IMR-90 (cell line): Measurements from ENCODE around the gene SERPINH1. TPM values are rescaled to one million over a fixed set of nuclear protein-coding genes. Genes with fewer than 3 reads are reported as not detected.

Source experiments
- ATAC-seq: fragments of 200-7000 bp; cut with Tn5 transposase; 2 replicates; pipeline ENCODE4 v1.9.1; 2020; ENCODE audit warnings: low read depth, mild to moderate bottlenecking, moderate library complexity
- BruUV-seq: library from RNA; stranded (reverse); fragments of 400-500 nt; replicated peaks from 2 replicates; lab custom pipeline; 2021; lab: Mats Ljungman, UMichigan
- CTCF ChIA-PET: fragments of 300-600 bp; formaldehyde crosslinking; extraction: SDS; loops from one replicate; lab custom pipeline; 2021; ENCODE audit warnings: antibody characterized with exemption; lab: Yijun Ruan, JAX
- POLR2A ChIA-PET: fragments of 300-600 bp; sonication (Branson Sonifier 250); formaldehyde crosslinking; loops from one replicate; lab custom pipeline; 2022; ENCODE audit warnings: antibody characterized with exemption; ENCODE audit not compliant: unreplicated experiment; lab: Charles Lee
- DNase-seq: peaks from one replicate; pipeline ENCODE4 v3.0.0; 2013
- H2AFZ ChIP-seq: replicated peaks from 2 replicates; pipeline ENCODE3; 2013; ENCODE audit warnings: low read length, mild to moderate bottlenecking; ENCODE audit not compliant: poor library complexity
- H2AK5ac ChIP-seq: 2 replicates; pipeline ENCODE4 v1.6.1; 2013; ENCODE audit warnings: low read depth, low read length, inconsistent platforms
- H2AK9ac ChIP-seq: replicated peaks from 2 replicates; pipeline ENCODE3; 2013; ENCODE audit warnings: mild to moderate bottlenecking, low read depth, low read length, moderate library complexity; ENCODE audit not compliant: poor library complexity
- H2BK120ac ChIP-seq: 2 replicates; pipeline ENCODE4 v1.6.1; 2013; ENCODE audit warnings: low read depth, low read length, inconsistent platforms
- H2BK15ac ChIP-seq: 3 replicates; pipeline ENCODE4 v1.6.1; 2013; ENCODE audit warnings: low read depth, low read length, inconsistent platforms
- H2BK20ac ChIP-seq: 2 replicates; pipeline ENCODE4 v1.6.1; 2013; ENCODE audit warnings: low read depth, mild to moderate bottlenecking, inconsistent platforms, low read length, moderate library complexity
- H2BK5ac ChIP-seq: 2 replicates; pipeline ENCODE4 v1.6.1; 2013; ENCODE audit warnings: mild to moderate bottlenecking, low read depth, low read length, inconsistent platforms; ENCODE audit not compliant: poor library complexity, severe bottlenecking
- H3K14ac ChIP-seq: replicated peaks from 2 replicates; pipeline ENCODE4 v1.6.1; 2013; ENCODE audit warnings: low read depth, low read length, inconsistent platforms
- H3K18ac ChIP-seq: 2 replicates; pipeline ENCODE4 v1.6.1; 2013; ENCODE audit warnings: low read depth, low read length, control low read depth
- H3K23ac ChIP-seq: 2 replicates; pipeline ENCODE4 v1.6.1; 2013; ENCODE audit warnings: low read depth, low read length, inconsistent platforms
- H3K27ac ChIP-seq: 2 replicates; pipeline ENCODE4 v1.5.1; 2013; ENCODE audit warnings: mild to moderate bottlenecking, control low read depth, low read length; ENCODE audit not compliant: insufficient read depth
- H3K27me3 ChIP-seq: 2 replicates; pipeline ENCODE4 v1.6.1; 2013; ENCODE audit warnings: low read length; ENCODE audit not compliant: control insufficient read depth, insufficient read depth
- H3K36me3 ChIP-seq: 2 replicates; pipeline ENCODE4 v1.6.1; 2013; ENCODE audit warnings: low read length, mixed read lengths; ENCODE audit not compliant: control insufficient read depth, insufficient read depth
- H3K4ac ChIP-seq: 2 replicates; pipeline ENCODE4 v1.6.1; 2013; ENCODE audit warnings: low read depth, low read length, inconsistent platforms
- H3K4me1 ChIP-seq: 2 replicates; pipeline ENCODE4 v1.6.1; 2013; ENCODE audit warnings: low read length, mixed read lengths; ENCODE audit not compliant: control insufficient read depth, insufficient read depth
- H3K4me2 ChIP-seq: 2 replicates; pipeline ENCODE4 v1.6.1; 2013; ENCODE audit warnings: low read depth, mild to moderate bottlenecking, control low read depth, low read length, moderate library complexity
- H3K4me3 ChIP-seq: 2 replicates; pipeline ENCODE4 v1.5.1; 2013; ENCODE audit warnings: low read depth, mild to moderate bottlenecking, control low read depth, low read length, moderate library complexity; ENCODE audit not compliant: insufficient read depth
- H3K56ac ChIP-seq: 2 replicates; pipeline ENCODE4 v1.6.1; 2013; ENCODE audit warnings: low read length, inconsistent platforms; ENCODE audit not compliant: insufficient read depth; ENCODE audit errors: extremely low read depth
- H3K79me1 ChIP-seq, 2 experiments: 2 replicates each; pipeline ENCODE4 v1.6.1; 2013; ENCODE audit warnings: low read length in 2 of 2, inconsistent platforms in 1 of 2, low read depth in 1 of 2
- H3K9ac ChIP-seq: 2 replicates; pipeline ENCODE4 v1.6.1; 2013; ENCODE audit warnings: low read depth, low read length, control low read depth
- H3K9me1 ChIP-seq: 2 replicates; pipeline ENCODE4 v1.6.1; 2013; ENCODE audit warnings: low read length, inconsistent platforms; ENCODE audit not compliant: insufficient read depth
- H3K9me3 ChIP-seq: 2 replicates; pipeline ENCODE4 v1.6.1; 2013; ENCODE audit warnings: low read length; ENCODE audit not compliant: control insufficient read depth, insufficient read depth
- H4K20me1 ChIP-seq: 2 replicates; pipeline ENCODE4 v1.6.1; 2013; ENCODE audit warnings: low read length, inconsistent platforms; ENCODE audit not compliant: insufficient read depth
- H4K5ac ChIP-seq: 2 replicates; pipeline ENCODE4 v1.6.1; 2013; ENCODE audit warnings: mild to moderate bottlenecking, low read depth, low read length, control low read depth
- H4K8ac ChIP-seq, 2 experiments: 2 replicates each; pipeline ENCODE4 v1.6.1; 2013; ENCODE audit warnings: low read depth in 2 of 2, low read length in 2 of 2, control low read depth in 1 of 2, inconsistent platforms in 1 of 2
- H4K91ac ChIP-seq: 2 replicates; pipeline ENCODE4 v1.6.1; 2013; ENCODE audit warnings: low read depth, low read length, inconsistent platforms; ENCODE audit not compliant: insufficient read depth
- CEBPB ChIP-seq: IDR thresholded peaks from 2 replicates; pipeline ENCODE4 v1.6.1; 2012; ENCODE audit warnings: low read depth, low read length, improper control_type of control experiment
- FOS ChIP-seq: fragments of 150-350 bp; IDR thresholded peaks from 2 replicates; pipeline ENCODE4 v1.6.1; 2016; ENCODE audit warnings: low read depth, low read length
- NFE2L2 ChIP-seq: fragments of 150-350 bp; IDR thresholded peaks from 2 replicates; pipeline ENCODE4 v1.6.1; 2016; ENCODE audit warnings: low read depth, mild to moderate bottlenecking, low read length
- RFX5 ChIP-seq: IDR thresholded peaks from 2 replicates; pipeline ENCODE4 v1.8.0; 2012; ENCODE audit warnings: low read depth, mild to moderate bottlenecking, low read length, moderate library complexity
- WGBS, 2 experiments: methylation state at CpG; one replicate each; pipeline versions ENCODE4 v1.1.5 to v1.1.7; 2013; ENCODE audit warnings: missing lambda C conversion rate in 2 of 2; ENCODE audit not compliant: insufficient read length in 1 of 2; ENCODE audit errors: extremely low coverage in 2 of 2; 5-methylcytosine and 5-hydroxymethylcytosine counted together
- dilution Hi-C: fragments of 300-500 bp; cut with HindIII; formaldehyde crosslinking; loops from one replicate; pipeline ENCODE4 v1.14.3; 2018; ENCODE audit warnings: low sequenced_read_pairs; ENCODE audit not compliant: unreplicated experiment
- in situ Hi-C: fragments of 300-500 bp; cut with MboI; formaldehyde crosslinking; loops from 3 replicates; pipeline ENCODE4 v1.14.3; 2019; ENCODE audit warnings: low sequenced_read_pairs, inconsistent platforms, mixed read lengths
- intact Hi-C: fragments of 100-400 bp; cut with micrococcal nuclease; formaldehyde crosslinking; loops from 2 replicates; pipeline ENCODE4 v1.10.0; 2022
- polyA plus RNA-seq, 3 experiments: library from polyadenylated mRNA; depleted of rRNA; stranded (reverse); fragments of >200 nt; gene quantifications; 2 replicates each; pipeline ENCODE4 v1.2.3, GENCODE V29; 2012; ENCODE audit warnings: low replicate concordance in 1 of 3
- total RNA-seq: library from RNA; depleted of rRNA; stranded (reverse); fragments of >200 nt; gene quantifications from 2 replicates; pipeline ENCODE4 v1.2.3, GENCODE V29; 2012
- TF ChIP-seq, protein P1 (sequence below): fragments of 150-350 bp; IDR thresholded peaks from 2 replicates; pipeline ENCODE4 v1.6.1; 2017; ENCODE audit warnings: mild to moderate bottlenecking, antibody characterized with exemption, low read length, low read depth

SERPINH1 gene
- total and polyA plus RNA-seq, 2 of the 4 experiments (the other 2 are of a cell fraction), result 841 to 1,857 TPM

DNA sequence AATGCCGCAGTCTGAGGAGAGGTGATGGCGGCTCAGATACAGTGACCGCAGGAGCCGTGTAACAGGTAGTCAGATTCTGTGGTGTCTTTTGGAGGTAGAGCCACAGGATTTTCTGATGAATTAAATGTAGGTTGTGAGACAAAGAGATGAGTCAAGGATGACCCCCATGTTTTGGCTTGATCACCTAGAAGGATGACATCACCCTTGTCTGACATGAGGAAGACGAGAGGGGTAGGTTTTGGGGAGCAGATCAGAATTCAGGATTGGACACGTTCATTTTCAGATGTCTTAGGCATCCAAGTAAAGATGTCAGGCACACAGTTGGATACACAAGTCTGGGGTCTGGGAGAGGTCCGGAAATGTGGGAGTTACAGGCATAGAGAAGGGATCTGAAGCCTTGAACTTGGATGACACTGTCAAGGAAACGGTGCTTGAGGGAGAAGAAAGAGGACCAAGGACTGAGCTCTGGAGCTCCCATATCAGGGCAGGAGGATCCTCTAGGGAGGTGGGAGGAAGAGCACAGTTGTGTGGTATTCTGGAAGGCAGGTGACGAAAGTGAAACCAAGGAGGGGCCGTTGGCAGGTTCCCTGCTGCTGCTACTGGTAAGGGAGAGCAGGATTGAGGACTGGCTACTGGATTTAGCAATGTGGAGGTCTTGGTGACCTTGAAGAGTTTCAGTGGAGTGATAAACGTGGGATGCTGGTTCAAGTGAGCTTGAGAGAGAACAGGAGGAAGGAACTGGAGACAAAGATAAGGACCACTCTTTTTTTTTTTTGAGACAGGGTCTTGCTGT is 23.7 kb upstream of the SERPINH1 start:
- TF ChIP-seq, protein P1, sequence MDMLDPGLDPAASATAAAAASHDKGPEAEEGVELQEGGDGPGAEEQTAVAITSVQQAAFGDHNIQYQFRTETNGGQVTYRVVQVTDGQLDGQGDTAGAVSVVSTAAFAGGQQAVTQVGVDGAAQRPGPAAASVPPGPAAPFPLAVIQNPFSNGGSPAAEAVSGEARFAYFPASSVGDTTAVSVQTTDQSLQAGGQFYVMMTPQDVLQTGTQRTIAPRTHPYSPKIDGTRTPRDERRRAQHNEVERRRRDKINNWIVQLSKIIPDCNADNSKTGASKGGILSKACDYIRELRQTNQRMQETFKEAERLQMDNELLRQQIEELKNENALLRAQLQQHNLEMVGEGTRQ, result no peak
- TF ChIP-seq NFE2L2, result no peak
- no peak for TF ChIP-seq RFX5
- TF ChIP-seq FOS, result no peak
- no peak for TF ChIP-seq CEBPB

More for the DNA sequence above, 23.7 kb upstream of the SERPINH1 start:
- H3K4me3 ChIP-seq, result no peak overlapping the region
- ChIA-PET CTCF (interaction anchor here (0.6 kb wide), 3 partner anchors 11 to 198 kb away, joined by 3 to 4 read pairs (median 4); no protein-coding TSS in a partner anchor), POLR2A (no interaction called here)
- no peak overlapping the region for H2AFZ ChIP-seq
- H3K9me3 ChIP-seq, result no peaks in the 10 kb centered on the region
- intact Hi-C loops, result no loop called here
- H3K9ac ChIP-seq, result no peak overlapping the region
- H2BK20ac ChIP-seq, result no peak overlapping the region
- H3K79me1 ChIP-seq, result no peaks in the 10 kb centered on the region
- DNase-seq, result no peak
- H3K9me1 ChIP-seq, result no peaks in the 10 kb centered on the region
- no peak overlapping the region for H3K27ac ChIP-seq
- no peak overlapping the region for H2BK15ac ChIP-seq
- no peak overlapping the region for H2BK120ac ChIP-seq
- H2AK5ac ChIP-seq, result no peak overlapping the region
- no peak overlapping the region for H3K18ac ChIP-seq
- H4K8ac ChIP-seq, result no peak overlapping the region
- H3K23ac ChIP-seq, result no peak overlapping the region; the same call in 1 of the 2 replicates
- H4K91ac ChIP-seq, result no peak overlapping the region
- dilution Hi-C loops, result no loop called here
- in situ Hi-C loops, result loop anchor here (25.0 kb wide), 1 partner anchor 251 kb away; no protein-coding TSS in a partner anchor
- no peaks in the 10 kb centered on the region for H4K20me1 ChIP-seq
- no peak for ATAC-seq
- no peak overlapping the region for H2BK5ac ChIP-seq
- BruUV-seq, result no TSS peak
- peaks cover 8% of the 10 kb centered on the region; the same call in 1 of the 2 replicates for H3K4me1 ChIP-seq
- no peak overlapping the region for H3K56ac ChIP-seq
- H3K14ac ChIP-seq, result no peak overlapping the region
- H3K4me2 ChIP-seq, result no peak overlapping the region
- H3K4ac ChIP-seq, result no peak overlapping the region
- H3K36me3 ChIP-seq, result no peaks in the 10 kb centered on the region
- H2AK9ac ChIP-seq, result no peak overlapping the region
- no peaks in the 10 kb centered on the region; the same call in 1 of the 2 replicates for H3K27me3 ChIP-seq
- WGBS, 2 experiments, result 91% methylated on average over 6 of the region's 11 CpGs; no CpG with 5 or more reads in 1 of the 2 experiments
- no peak overlapping the region for H4K5ac ChIP-seq
